ENCODE measurements around the gene CCT5.

DNA sequence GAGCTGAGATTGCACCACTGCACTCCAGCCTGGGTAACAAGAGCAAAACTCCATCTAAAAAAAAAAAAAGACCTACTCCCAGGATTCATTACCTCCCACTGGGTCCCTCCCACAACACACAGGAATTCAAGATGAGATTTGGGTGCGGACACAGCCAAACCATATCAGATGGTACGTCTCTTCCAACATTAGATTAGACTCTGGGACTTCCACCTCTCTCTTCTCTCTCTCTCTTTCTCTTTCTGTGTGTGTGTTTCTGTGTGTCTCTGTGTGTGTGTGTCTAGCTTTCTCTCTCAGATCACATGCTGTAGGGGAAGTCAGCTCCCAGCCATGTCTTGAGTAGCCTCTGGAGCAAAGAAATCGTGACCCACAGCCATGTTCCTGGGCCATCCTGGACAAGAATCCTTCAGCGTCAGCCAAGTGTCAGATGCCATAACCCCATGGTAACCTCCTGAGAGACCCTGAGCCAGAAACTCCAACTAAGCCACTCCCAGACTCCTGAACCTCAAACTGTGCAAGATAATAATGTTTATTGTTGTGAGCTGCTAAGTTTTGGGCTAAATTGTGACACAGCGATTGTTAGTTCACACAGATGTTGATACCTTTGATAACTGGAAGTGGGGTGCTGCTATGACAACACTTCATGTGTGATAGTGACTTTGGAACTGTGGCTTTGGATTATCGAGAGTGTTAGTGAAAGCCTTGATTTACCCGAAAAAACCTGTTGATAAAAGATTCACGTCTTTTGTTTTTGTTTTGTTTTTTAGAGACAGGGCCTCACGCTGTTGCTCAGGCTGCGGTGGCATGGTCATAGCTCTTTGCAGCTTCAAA is 61.7 kb downstream of the CCT5 start:
- no peak for TF ChIP-seq CTCF (IDR thresholded peaks at IDR 0.05; ENCODE audit: borderline replicate concordance, extremely low read depth, low read length, poor library complexity, severe bottlenecking)
- no peak for TF ChIP-seq EZH2 (IDR thresholded peaks at IDR 0.05; ENCODE audit: borderline replicate concordance, low read depth, low read length, severe bottlenecking)

Data from DND-41 (cell line).